GM18951 (cell line): ENCODE results near the gene NELFE.
"Not testable (repeated sequence)": the region's sequence is repeated elsewhere in the genome, so short reads cannot be mapped to it uniquely, and the experiment has no call there.

Experiments used
- POLR2A ChIP-seq: IDR thresholded peaks from 4 replicates; pipeline ENCODE4 v1.6.1; 2011; ENCODE audit warnings: mild to moderate bottlenecking; ENCODE audit not compliant: insufficient read length, insufficient read depth; ENCODE audit errors: extremely low read depth
- in situ Hi-C: fragments of 300-500 bp; cut with MboI; formaldehyde crosslinking; loops from one replicate; pipeline ENCODE4 v1.12.0; 2022; ENCODE audit warnings: low sequenced_read_pairs, mixed read lengths, inconsistent platforms; ENCODE audit not compliant: unreplicated experiment

Gene NELFE

DNA sequence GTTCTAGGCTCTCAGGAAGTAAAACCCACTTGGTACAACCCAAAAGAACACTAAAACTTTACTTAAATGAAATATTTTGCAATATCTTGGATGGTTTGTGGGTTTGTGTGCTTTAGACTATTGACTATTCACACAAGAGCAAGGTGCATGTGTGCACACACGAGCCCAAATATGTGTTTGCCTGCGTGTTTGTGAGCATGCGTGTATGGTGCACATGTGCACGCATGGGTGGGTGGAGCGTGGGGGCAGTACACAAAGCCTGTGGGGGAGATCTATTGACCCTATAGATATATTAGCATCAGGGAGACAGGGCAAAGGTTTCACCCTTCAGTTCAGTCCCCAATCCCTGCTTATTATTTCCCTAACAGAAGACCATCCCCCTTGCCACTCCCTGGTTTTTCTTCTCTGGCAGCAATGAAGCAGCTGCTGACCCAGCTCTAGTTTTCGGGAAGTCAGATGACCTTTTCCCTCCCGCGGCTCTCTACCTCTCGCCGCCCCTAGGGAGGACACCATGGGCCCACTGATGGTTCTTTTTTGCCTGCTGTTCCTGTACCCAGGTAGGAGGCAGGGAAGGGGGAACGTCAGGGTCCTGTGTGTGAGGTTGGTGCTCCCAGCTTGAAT lies 31.4 kb downstream of the NELFE start, which contains the start of gene C2:
Gene C2, plus strand, starts transcription at position 476 of the 621 bp plus-strand sequence. Its CDS starts 36 bp downstream, at position 512.
- TF ChIP-seq POLR2A, result no peak
- in situ Hi-C loops, result no loop called here

DNA sequence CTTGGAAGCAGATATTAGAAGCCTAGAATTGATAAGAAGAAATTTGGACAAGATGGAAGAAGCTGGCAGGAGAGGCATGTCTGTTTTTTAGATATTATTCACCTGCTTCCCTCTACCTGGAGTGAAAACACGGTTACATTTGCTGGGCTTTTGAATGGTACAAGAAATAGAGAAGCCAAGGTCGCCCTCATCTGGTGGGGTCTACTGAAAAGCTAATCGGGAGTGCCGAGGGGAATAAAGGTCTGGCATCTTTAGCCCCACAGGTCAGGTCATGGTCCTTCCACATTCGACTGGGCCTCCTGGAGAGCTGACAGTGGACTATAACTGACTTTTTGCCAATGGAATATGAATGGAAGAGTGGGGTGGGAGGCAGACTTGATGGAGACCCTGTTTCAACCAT lies 35.8 kb downstream of the NELFE start:
- in situ Hi-C loops, result no loop called here

DNA sequence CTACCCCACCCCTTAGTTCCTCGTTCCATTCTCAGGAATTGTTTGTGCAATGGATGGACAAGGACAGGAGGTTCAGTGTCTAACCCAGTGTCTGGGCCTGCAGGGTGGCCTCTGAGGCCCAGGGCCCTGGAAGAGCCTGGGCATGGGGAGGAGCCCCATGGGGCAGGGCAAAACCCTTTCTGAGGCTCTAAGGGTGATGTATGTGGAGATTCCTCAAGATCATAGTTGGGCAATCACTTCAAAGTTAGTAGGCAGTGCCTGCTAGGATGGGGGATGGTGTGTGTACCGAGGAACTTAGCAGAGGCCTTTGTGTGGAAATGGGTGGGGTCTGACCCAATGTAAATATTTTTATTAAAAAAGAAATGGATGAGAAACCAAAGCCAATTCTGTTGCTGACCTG lies 38.0 kb downstream of the NELFE start:
- in situ Hi-C loops, result no loop called here
- no peak for TF ChIP-seq POLR2A

More for the DNA sequence above, 35.8 kb downstream of the NELFE start:
- no peak for TF ChIP-seq POLR2A

DNA sequence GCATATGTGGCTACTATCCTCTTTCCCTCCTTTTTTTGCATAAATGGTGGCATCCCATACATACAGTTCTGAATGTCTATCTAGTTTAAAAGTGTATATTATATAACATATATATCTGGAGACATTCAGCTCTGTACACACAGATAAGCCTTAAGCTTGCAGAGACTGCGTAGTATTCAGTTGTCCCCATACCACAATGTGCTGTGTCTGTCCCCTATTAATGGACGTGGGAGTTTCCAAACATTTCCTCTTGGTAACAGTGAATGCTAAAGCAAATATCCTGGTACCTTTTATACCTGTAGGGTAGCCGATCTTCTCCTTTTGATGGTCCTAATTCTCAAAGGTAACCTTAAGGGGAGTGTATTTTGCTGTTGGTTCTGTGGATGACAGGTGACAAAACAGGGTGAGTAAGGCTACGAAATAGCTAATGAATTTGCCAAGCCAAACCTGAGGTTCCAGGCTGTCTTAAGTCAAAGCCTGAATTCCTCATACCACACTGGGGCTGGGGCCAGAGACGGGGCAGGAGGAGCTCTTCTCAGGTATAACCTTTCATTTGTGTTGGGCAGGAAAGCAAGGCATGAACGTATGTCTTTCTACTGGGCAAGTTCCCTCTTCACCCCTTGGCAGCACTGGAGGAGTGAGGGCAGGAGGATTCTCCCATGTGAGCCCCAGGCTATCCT lies 39.0 kb downstream of the NELFE start:
- no peak for TF ChIP-seq POLR2A
- in situ Hi-C loops, result no loop called here

DNA sequence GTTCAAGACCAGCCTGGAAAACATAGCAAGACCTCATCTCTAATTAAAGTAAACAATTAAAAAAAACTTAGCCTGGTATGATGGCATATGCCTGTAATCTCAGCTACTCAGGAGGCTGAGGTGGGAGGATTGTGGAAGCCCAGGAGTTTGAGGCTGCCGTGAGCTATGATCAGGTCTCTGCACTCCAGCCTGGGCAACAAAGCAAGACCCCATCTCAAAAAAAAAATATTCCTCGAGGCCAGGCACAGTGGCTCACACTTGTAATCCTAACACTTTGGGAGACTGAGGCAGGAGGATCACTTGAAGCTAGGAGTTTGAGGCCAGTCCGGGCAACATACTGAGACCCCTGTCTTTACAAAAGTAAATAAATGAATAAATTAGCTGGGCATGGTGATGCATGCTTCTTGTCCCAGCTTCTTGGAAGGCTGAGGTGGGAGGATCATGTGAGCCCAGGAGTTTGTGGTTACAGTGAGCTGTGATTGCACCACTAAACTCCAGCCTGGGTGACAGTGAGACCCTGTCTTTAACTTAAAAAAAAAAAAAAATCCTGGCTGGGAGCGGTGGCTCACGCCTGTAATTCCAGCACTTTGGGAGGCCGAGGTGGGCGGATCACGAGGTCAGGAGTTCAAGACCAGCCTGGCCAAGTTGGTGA lies 40.6 kb downstream of the NELFE start:
- in situ Hi-C loops, result no loop called here
- TF ChIP-seq POLR2A, result no peak

DNA sequence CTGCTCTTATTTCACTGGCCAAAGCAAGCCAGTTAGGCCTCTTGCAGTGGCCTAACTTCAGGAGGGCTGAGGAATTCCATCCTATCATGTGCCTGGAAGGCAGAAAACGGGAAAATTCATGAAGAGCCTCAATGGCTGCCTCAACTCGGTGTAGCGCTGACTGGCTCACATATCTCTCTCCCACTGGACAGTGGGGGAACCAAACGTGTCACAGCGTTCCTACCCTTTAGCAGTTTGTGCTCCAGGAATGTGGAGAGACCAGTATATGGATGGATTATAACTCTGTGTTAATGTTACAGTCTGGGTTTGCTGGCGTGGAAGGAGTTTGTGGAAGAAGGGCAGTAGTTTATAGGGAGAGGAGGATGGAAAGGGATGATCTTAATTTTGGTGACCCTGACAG lies 43.0 kb downstream of the NELFE start:
- in situ Hi-C loops, result no loop called here
- no peak for TF ChIP-seq POLR2A

DNA sequence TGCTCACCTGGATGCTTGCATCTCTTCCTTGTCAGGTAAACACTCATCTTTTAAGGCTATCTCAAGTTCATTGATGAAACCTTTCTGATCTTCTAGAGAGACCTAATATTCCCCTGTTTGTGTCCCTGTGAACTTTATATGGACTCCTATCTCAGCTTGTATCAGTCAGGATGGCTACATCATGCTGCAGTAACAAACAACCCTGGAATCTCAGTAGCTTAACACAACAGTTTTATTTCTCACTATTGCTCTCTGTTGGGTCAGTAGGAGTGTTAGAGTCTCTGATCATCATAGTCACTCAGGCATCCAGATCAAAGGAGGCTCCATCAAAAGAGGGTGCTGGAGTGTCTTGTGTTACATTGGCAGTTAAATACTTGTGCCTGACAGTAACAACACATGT lies 43.4 kb downstream of the NELFE start:
- in situ Hi-C loops, result no loop called here
- TF ChIP-seq POLR2A, result no peak

DNA sequence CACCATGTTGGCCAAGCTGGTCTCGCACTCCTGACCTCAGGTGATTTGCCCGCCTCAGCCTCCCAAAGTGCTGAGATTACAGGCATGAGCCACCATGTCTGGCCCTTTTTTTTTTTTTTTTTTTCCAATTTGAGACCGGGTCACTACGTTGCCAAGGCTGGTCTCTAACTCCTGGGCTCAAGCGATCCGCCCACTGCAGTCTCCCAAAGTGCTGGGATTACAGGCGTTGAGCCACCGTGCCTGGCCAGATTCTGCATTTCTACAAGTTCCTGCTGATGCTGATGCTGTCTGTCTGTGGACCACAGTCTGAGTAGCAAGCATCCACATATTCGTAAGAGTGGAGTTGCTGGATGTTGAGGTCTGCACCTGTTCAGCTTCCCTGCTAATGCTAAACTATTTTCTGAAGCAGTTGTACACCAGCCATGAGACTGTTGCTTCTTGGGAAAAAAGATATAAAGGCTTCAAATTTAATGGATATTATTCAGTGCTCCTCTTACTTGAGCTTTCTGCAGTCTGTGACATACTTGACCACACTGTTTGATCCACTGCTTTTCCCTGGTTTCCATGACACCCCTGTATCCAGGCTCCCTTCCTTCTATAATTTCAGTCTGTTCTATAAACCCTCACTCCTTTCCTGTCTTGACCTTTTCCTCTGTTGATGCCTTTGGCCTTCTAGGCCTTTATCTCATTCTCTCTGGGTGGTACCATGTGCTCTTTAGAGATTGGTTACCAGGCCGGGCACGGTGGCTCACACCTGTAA lies 46.8 kb downstream of the NELFE start:
- TF ChIP-seq POLR2A, result no peak
- in situ Hi-C loops, result no loop called here

DNA sequence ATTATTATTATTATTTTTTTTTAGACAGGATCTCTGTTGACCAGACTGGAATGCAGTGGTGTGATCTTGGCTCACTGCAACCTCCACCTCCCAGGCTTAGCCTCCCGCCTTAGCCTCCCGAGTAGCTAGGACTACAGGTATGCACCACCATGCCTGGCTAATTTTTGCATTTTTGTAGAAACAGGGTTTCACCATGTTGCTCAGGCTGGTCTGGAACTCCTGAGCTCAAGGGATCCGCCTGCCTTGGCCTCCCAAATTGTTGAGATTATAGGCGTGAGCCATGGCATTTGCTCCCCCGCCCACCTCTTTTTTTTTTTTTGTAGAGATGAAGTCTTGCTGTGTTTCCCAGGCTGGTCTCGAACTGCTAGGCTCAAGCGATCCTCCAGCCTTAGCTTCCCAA lies 49.5 kb downstream of the NELFE start:
- in situ Hi-C loops, result not testable (repeated sequence)

DNA sequence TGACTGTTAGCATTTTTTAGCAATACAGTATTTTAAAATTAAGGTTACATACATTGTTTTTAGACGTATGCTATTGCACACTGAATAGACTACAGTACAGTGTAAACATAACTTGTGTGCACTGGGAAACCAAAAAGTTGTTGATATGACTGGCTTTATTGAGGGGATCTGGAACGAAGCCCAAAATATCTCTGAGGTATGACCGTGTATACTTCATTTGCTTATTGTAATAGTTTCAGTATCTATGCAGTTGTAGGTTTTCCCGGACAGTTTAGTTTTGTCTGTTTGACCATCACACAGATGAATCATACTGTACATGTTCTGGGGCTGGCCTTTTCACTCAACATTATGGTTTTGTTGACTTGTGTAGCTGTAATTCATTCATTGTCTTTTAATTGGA lies 50.0 kb downstream of the NELFE start:
- no peak for TF ChIP-seq POLR2A
- in situ Hi-C loops, result no loop called here

DNA sequence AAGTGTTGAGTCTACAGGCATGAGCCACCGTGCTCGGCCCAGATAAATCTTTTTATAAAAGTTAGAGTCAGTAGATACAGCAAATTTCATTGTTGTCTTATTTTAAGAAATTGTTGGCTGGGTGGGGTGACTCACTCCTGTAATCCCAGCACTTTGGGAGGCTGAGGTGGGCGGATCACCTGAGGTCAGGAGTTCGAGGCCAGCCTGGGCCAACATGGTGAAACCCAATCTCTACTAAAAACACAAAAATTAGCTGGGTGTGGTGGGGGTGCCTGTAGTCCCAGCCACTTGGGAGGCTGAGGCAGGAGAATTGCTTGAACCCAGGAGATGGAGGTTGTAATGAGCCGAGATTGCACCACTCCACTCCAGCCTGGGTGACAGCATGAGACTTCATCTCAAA lies 50.5 kb downstream of the NELFE start:
- in situ Hi-C loops, result not testable (repeated sequence)

DNA sequence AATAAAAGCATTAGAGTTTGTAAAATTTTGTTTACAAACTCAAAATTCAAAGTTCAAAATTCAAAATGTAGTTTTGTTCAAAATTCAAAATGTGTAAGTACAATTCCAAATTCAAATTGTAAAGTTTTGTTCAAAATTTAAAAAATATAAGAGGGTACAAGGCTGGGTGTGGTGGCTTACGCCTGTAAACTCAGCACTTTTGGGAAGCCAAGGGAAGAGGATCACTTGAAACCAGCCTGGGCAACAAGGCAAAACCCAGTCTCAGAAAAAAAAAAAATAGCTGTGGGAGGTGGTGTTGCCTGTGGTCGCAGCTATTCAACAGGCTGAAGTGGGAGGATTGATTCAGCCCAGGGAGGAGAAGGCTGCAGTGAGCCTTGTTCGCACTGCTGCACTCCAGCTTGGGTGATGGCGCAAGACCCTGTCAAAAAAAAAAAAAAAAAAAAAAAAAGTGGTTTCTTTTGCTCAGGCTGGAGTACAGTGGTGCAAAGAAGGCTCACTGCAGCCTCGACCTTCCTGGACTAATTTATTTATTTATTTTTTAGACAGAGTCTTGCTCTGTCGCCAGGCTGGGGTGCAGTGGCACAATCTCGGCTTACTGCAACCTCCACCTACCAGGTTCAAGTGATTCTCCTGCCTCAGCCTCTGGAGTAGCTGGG lies 51.5 kb downstream of the NELFE start:
- in situ Hi-C loops, result no loop called here
- no peak for TF ChIP-seq POLR2A

DNA sequence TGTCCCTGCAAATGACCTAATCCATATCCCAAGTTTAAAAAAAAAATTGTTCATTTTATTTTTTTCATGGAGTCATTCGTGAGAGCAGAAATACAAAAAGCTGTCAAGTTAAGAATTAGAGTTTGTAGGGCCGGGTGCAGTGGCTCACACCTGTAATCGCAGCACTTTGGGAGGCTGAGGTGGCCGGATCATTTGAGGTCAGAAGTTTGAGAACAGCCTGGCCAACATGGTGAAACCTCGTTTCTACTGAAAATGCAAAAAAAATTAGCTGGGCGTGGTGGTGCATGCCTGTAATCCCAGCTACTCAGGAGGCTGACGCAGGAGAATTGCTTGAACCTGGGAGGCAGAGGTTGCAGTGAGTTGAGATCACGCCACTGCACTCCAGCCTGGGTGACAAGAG lies 52.0 kb downstream of the NELFE start:
- in situ Hi-C loops, result not testable (repeated sequence)
